Measurements from ENCODE around the gene RPS14. TPM values are rescaled to one million over a fixed set of nuclear protein-coding genes. Genes with fewer than 3 reads are reported as not detected.

The RPS14 gene
- total and polyA plus RNA-seq, 2 experiments from 2014 or later, result 1,343 to 1,694 TPM

DNA sequence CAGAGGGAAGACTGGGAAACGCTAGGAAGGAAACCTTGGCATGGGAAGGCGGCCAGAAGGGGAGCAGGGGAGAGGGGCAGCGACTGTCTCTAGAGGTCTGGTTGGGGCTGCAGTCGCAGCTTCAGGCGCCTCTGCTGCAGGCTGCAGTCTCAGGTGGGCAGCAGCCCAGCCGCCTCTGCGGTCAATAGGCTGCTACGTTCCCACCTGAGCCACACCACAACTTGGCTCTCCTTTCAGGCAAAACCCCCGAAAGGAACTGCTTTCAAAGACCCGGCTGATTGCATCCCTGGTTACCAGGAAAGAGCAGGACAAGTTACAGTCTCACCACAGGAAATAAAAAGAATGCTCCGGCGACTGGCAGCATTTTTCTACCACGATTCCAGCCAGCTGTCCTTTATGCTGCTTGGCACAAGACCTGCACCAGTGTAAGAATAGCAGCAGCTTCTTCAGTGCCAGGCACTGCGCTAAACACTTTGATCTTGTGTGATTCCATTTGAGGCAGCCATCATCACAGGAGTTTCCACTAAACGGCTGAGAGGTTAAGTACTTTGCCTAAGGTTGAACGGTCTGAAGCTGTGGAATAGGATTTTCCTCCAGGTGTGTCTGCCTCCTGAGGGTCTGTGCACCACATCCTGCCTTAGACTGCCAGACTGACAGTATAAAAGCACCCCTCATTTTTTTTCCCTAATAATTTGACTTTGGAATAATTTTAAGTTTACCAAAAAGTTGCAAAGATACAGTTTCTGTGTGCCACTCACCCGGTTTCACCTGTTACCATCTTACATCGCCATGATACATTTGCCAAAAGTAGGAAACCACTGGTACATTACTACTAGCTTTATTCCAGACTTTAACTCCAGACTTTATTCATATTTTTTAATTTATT lies 7.5 kb downstream of the RPS14 start:
- in situ Hi-C loops (cut with MboI), result loop anchor here (25.0 kb wide), 1 partner anchor 605 kb away; no protein-coding TSS in a partner anchor
- Histone ChIP-seq H3K27me3 (replicated peaks; ENCODE audit: insufficient read depth) (no peaks in the 10 kb centered on the region), H3K9me3 (ENCODE audit: low read depth) (no peaks in the 10 kb centered on the region), H3K9me2 (ENCODE audit: insufficient read depth) (no peaks in the 10 kb centered on the region), H3F3A (ENCODE audit: insufficient read depth) (peaks cover 61% of the 10 kb centered on the region), H3K9ac (no peak overlapping the region), H3K36me3 (ENCODE audit: low read depth) (peaks cover 43% of the 10 kb centered on the region), H3K27ac (no peak overlapping the region), H3K79me2 (ENCODE audit: insufficient read depth) (peaks cover 28% of the 10 kb centered on the region), H2AFZ (no peak overlapping the region), H3K4me1 (ENCODE audit: insufficient read depth) (no peaks in the 10 kb centered on the region), H4K20me1 (ENCODE audit: insufficient read depth) (no peaks in the 10 kb centered on the region; the same call in 1 of the 2 replicates), H3K4me2 (ENCODE audit: unreplicated experiment) (no peak overlapping the region), H3K4me3 (no peak overlapping the region)
- WGBS, 2 experiments (ENCODE audit: low coverage in 1 of 2, low lambda C conversion rate in 2 of 2, missing lambda C conversion rate in 2 of 2), result 57 to 59% methylated on average over 17 to 18 of the region's 18 CpGs
- TF ChIP-seq EZH2phosphoT487 (IDR thresholded peaks at IDR 0.05; ENCODE audit: insufficient read depth, low read depth) (no peak), EZH2 (IDR thresholded peaks at IDR 0.05; ENCODE audit: insufficient read depth, poor library complexity, severe bottlenecking) (no peak)
- peak; percentile 20 for DNase-seq

DNA sequence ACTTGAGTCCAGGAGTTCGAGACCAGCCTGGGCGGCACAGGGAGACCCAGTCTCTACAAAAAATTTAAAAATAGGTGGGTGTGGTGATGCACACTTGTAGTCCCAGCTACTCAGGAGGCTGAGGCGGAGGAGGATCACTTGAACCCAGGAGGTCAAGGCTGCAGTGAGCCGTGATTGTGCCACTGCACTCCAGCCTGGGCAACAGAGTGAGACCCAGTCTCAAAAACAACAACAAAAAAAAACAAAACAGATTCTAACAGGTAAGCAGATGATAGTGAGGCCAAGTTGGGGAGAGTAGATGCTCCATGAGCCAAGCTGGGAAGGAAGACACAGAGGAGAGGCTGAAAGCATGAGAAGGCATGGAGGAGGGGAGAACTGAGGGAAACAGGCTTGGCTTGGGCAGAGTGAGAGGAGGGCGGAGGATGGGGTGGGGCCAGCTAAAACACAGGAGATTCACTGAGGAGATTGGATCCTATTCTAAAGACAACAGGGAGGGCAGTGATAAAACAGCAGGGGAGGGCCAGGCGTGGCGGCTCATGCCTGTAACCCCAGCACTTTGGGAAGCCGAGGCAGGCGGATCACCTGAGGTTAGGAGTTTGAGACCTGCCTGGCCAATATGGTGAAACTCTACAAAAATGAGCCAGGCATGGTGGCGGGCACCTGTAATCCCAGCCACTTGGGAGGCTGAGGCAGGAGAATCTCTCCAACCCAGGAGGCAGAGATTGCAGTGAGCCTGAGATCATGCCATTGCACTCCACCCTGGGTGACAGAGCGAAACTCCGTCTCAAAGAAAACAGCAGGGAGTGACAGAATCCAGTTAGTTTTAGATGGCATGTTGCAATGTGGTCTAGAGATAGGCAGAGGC lies 8.4 kb downstream of the RPS14 start:
- peaks cover 34% of the 10 kb centered on the region for H3K36me3 ChIP-seq (ENCODE audit: low read depth)
- H3K9me2 ChIP-seq (ENCODE audit: insufficient read depth), result no peaks in the 10 kb centered on the region
- H3K9ac ChIP-seq, result no peak overlapping the region
- H3K4me2 ChIP-seq (ENCODE audit: unreplicated experiment), result no peak overlapping the region
- H3K27ac ChIP-seq, result no peak overlapping the region
- in situ Hi-C loops (cut with MboI), result loop anchor here (25.0 kb wide), 1 partner anchor 604 kb away; no protein-coding TSS in a partner anchor
- H3K4me3 ChIP-seq, result no peak overlapping the region
- H3K9me3 ChIP-seq (ENCODE audit: low read depth), result no peaks in the 10 kb centered on the region
- H4K20me1 ChIP-seq (ENCODE audit: insufficient read depth), result no peaks in the 10 kb centered on the region
- peaks cover 19% of the 10 kb centered on the region for H3K79me2 ChIP-seq (ENCODE audit: insufficient read depth)
- no peaks in the 10 kb centered on the region for H3K27me3 ChIP-seq (replicated peaks; ENCODE audit: insufficient read depth)
- no peak for TF ChIP-seq EZH2 (IDR thresholded peaks at IDR 0.05; ENCODE audit: insufficient read depth, poor library complexity, severe bottlenecking)
- TF ChIP-seq EZH2phosphoT487 (IDR thresholded peaks at IDR 0.05; ENCODE audit: insufficient read depth, low read depth), result no peak
- no peak overlapping the region for H2AFZ ChIP-seq
- DNase-seq, result no peak
- 86 to 89% methylated on average over 12 of the region's 12 CpGs for WGBS, 2 experiments (ENCODE audit: low coverage in 1 of 2, low lambda C conversion rate in 2 of 2, missing lambda C conversion rate in 2 of 2)
- H3K4me1 ChIP-seq (ENCODE audit: insufficient read depth), result no peaks in the 10 kb centered on the region
- H3F3A ChIP-seq (ENCODE audit: insufficient read depth), result peaks cover 53% of the 10 kb centered on the region

DNA sequence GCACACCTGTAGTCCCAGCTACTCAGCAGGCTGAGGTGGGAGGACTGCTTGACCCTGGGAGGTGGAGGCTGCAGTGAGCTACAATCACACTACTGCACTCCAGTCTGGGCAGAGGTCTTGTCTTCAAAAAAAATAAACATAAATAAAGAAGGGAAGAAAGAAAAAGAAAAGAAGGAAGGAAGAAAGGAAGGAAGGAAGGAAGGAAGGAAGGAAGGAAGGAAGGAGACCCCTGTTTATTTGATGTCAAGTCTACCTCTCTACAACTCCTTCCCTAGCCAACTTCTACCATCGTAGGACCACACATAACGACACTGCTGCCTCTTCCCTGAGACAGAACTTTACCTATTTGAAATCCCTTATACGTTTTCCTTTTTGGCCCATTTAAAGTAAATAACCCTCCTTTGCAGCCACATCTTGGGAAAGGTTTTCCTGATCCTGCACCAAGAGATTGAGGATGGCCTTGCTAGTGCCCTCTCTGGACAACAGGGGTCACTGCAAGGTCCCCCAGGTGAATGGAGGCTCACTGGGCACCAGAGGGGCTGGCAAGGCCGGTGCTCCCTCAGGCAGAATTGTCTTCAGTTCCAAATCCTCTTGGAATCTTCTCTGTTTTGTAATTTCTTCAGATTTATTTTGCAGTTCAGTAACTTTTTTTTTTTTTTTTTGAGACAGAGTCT lies 10.5 kb downstream of the RPS14 start:
- Histone ChIP-seq H3K9ac (no peak overlapping the region), H3K4me2 (ENCODE audit: unreplicated experiment) (no peak overlapping the region), H3F3A (ENCODE audit: insufficient read depth) (peaks cover 31% of the 10 kb centered on the region), H3K4me1 (ENCODE audit: insufficient read depth) (peaks cover 6% of the 10 kb centered on the region; the same call in 1 of the 2 replicates), H4K20me1 (ENCODE audit: insufficient read depth) (no peaks in the 10 kb centered on the region), H3K9me3 (ENCODE audit: low read depth) (no peaks in the 10 kb centered on the region), H3K79me2 (ENCODE audit: insufficient read depth) (no peaks in the 10 kb centered on the region), H3K9me2 (ENCODE audit: insufficient read depth) (no peaks in the 10 kb centered on the region), H3K27me3 (replicated peaks; ENCODE audit: insufficient read depth) (no peaks in the 10 kb centered on the region), H3K4me3 (no peak overlapping the region), H2AFZ (no peak overlapping the region), H3K36me3 (ENCODE audit: low read depth) (peaks cover 14% of the 10 kb centered on the region), H3K27ac (no peak overlapping the region)
- WGBS, 2 experiments (ENCODE audit: low coverage in 1 of 2, low lambda C conversion rate in 2 of 2, missing lambda C conversion rate in 2 of 2), result 50 to 57% methylated on average over 4 of the region's 4 CpGs
- peak; percentile 62 for DNase-seq
- in situ Hi-C loops (cut with MboI), result loop anchor here (25.0 kb wide), 1 partner anchor 602 kb away; no protein-coding TSS in a partner anchor
- TF ChIP-seq EZH2 (IDR thresholded peaks at IDR 0.05; ENCODE audit: insufficient read depth, poor library complexity, severe bottlenecking) (no peak), EZH2phosphoT487 (IDR thresholded peaks at IDR 0.05; ENCODE audit: insufficient read depth, low read depth) (no peak)
